GM10248 (cell line): ENCODE measurements around the gene TRIM47.

Experiments
- CTCF ChIA-PET: fragments of 300-600 bp; sonication (Branson Sonifier 250); formaldehyde crosslinking; extraction: SDS; loops from one replicate; lab custom pipeline; 2021; ENCODE audit warnings: antibody characterized with exemption; lab: Yijun Ruan, JAX
- POLR2A ChIA-PET: fragments of 350-650 bp; sonication (Branson Sonifier 250); formaldehyde crosslinking; extraction: SDS; loops from one replicate; lab custom pipeline; 2020; ENCODE audit warnings: antibody characterized with exemption; lab: Yijun Ruan, JAX
- DNase-seq: peaks from one replicate; pipeline ENCODE4 v3.0.0; 2012; ENCODE audit errors: extremely low spot score
- TF ChIP-seq, protein P1 (sequence below): IDR thresholded peaks from 2 replicates; pipeline ENCODE4 v1.5.1; 2012; ENCODE audit warnings: mild to moderate bottlenecking, low read depth; ENCODE audit errors: extremely low read depth, missing control alignments, control extremely low read depth

TRIM47 gene

DNA sequence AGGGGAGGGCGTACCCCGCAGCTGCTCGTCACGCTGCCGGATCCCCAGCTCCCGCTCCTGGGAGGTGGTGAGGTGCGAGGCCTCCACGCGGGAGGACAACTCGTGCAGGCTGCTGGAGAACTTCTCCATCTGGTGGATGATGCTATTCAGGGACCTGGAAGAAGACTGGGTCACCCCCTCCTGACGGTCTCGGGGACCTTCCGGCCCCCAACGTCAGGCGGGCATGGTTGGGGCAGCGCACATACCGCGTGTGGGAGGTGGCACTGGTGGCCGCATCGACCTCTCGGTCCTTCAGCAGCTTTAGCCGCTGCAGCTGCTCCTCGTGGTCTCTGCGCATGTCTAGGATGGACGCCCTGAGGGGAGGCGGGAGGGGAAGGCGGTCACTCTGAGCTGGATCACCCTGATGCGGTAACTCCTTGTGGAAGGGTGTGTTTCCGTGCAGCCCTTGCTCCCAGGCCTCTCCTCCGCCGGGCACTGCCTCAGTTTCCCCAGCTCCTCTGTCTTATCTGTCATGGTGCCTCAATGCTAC lies 39.6 kb upstream of the TRIM47 start:
- DNase-seq: no peak
- ChIA-PET CTCF (interaction anchor here (2.0 to 5.0 kb wide), 3 partner anchors 9 to 96 kb away, joined by 6 to 27 read pairs (median 10); partner anchors contain the start of gene MRPL38), POLR2A (no interaction called here)
- TF ChIP-seq, protein P1, sequence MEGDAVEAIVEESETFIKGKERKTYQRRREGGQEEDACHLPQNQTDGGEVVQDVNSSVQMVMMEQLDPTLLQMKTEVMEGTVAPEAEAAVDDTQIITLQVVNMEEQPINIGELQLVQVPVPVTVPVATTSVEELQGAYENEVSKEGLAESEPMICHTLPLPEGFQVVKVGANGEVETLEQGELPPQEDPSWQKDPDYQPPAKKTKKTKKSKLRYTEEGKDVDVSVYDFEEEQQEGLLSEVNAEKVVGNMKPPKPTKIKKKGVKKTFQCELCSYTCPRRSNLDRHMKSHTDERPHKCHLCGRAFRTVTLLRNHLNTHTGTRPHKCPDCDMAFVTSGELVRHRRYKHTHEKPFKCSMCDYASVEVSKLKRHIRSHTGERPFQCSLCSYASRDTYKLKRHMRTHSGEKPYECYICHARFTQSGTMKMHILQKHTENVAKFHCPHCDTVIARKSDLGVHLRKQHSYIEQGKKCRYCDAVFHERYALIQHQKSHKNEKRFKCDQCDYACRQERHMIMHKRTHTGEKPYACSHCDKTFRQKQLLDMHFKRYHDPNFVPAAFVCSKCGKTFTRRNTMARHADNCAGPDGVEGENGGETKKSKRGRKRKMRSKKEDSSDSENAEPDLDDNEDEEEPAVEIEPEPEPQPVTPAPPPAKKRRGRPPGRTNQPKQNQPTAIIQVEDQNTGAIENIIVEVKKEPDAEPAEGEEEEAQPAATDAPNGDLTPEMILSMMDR: no peak

DNA sequence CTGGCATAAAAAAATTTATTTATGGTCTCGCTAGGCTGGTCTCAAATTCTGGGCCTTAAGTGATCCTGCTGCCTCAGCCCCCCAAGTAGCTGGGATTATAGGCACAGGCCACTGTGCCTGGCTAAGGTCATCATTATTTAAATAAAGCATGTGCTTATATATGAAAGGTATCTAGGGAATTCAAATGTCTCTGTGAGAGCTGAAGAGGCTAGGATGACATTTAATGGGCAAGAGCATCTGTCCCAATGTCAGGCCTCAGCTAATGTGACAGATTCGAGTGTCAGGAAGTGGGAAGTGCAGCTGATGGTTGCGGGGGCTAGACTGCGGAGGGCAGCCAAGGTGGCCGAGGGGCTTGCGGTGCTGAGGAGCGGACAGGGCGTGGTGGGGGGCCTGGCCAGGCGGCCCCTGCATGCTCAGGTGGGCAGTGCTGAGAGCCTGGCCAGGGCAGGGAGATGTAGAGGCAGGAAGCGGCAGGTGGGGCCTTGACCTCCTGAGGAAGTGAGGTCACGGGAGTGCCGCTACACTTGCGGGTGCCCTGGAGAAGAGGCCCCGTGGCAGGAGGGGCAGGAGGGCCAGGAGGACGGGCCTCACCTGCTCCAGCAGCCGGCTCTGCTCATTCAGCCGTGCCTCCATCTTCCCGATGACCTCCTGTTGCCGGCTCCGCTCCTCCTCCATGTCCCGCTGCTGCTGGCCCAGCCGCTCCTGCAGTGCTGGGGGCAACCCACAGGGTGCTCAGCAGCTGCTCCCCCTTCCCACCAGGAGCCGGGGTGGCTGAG lies 38.9 kb upstream of the TRIM47 start:
- TF ChIP-seq, protein P1: no peak
- ChIA-PET CTCF (interaction anchor here (2.0 to 5.0 kb wide), 3 partner anchors 10 to 97 kb away, joined by 6 to 27 read pairs (median 10); partner anchors contain the start of gene MRPL38), POLR2A (no interaction called here)
- DNase-seq: no peak

DNA sequence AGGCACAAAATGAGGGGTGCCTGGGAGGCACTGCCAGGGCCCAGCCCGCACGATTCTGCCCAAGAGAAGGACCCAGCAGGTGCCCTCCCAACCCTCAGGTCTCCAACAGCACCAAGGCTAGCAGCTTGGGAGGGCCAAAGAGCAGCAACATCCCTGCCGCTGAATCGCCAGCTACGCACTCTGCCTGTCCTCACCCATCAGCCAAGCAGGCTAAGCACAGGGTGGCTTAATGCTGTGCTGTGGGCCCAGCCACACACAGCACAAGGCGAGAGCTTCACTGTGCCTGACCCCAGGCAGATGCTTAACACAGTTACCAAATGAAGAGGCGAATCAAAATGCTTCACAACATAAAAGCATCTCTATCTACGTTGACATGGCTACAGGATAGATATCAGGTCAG lies 36.9 kb upstream of the TRIM47 start:
- DNase-seq: no peak
- TF ChIP-seq, protein P1: no peak
- ChIA-PET POLR2A (interaction anchor here (0.6 kb wide), 1 partner anchor 65 kb away, joined by 7 read pairs; no protein-coding TSS in a partner anchor), CTCF (interaction anchor here (1.0 to 5.0 kb wide), 4 partner anchors 10 to 364 kb away, joined by 4 to 27 read pairs (median 7); no protein-coding TSS in a partner anchor)

DNA sequence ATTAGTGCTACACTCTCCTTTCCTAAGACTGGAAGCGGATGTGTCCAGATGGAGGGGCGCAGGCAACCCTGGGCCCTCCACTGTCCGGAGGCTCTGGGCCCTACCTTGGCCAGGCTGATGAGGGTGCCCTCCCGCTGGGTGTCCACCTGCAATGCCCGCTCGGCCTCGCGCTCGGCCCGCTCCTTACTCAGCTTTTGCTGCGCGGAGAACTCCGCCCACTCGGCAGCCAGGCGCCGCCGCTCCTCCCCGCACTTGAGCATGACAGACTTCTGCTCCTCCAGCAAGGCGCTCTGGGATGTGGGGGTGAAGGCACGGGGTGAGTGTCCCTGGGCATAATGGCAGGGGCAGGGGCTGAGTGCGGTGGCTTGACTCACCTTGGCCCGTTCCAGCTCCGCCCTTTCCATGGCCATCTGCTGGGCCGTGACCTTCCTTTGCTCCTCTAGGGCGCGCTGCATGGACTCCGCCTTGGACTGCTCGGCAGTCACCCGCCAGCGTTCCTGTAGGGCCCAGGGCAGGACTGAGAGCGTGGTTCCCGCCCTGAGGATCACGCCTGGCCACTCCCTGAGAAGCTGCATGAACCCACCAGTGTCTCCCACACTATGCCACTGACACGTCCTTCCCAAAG lies 36.4 kb upstream of the TRIM47 start:
- TF ChIP-seq, protein P1: no peak
- ChIA-PET POLR2A (interaction anchor here (0.9 kb wide), 1 partner anchor 60 kb away, joined by 7 read pairs; the partner anchor contains the start of gene WBP2), CTCF (interaction anchor here (1.3 to 5.0 kb wide), 3 partner anchors 9 to 91 kb away, joined by 4 to 27 read pairs (median 10); no protein-coding TSS in a partner anchor)
- no peak for DNase-seq

DNA sequence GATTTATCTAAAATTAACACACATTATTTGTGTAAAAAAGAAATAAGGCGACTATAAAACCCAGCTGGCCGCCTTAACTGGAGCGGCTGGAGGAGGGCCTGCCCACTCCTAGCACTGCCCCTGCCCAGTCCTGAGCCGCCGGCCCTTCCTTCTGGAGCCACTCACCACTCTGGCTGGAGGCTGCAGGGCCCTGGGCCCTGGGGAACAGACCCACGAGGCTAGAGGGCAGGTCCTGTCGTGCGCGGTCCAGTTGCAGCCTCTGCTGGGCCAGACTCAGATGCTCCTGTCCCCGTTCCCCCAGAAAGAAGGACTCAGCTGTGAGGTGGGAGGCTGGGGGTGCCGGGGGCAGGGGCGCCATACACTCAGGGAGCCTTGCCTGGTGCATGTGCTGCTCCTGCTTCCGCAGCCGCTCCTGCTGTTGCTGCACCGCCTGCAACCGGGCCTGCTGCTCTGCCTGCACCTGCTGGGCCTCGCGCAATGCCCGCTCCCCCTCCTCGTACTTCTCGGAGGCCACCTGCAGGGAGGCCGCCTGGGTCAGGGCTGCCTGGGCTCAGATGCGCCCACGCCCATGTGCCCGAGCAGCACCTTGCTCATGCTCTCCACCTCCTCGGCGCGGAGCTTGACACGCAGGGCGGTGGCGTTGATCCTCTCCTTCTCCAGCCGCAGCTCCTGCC lies 35.3 kb upstream of the TRIM47 start:
- ChIA-PET POLR2A (interaction anchor here (0.9 kb wide), 1 partner anchor 58 kb away, joined by 7 read pairs; the partner anchor contains the start of gene WBP2), CTCF (interaction anchor here (12.4 kb wide), 1 partner anchor 93 kb away, joined by 239 read pairs; the partner anchor contains the start of gene CDK3)
- TF ChIP-seq, protein P1: no peak
- no peak for DNase-seq

DNA sequence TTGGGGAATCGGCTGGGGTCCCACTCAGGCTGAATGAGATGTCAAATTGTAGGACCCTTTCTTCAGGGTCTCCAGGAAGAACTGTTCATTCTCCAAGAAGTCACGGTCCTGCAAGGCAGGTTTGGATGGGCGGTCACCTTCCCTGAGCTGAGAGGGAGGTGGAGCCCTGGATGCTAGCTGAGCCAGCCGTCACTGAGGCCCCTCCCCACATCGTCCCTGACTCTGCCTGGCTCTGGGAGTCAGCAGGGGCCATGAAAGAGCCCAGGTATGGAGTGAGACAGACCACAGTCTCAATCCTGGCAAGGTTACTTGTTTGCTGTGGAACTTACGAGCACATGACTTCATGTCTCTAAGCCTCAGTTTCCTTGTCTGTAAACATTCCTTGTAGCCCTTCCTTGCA lies 32.3 kb upstream of the TRIM47 start:
- CTCF ChIA-PET: interaction anchor here (1.0 to 12.4 kb wide), 6 partner anchors 9 to 388 kb away, joined by 3 to 239 read pairs (median 6); partner anchors contain the start of genes CDK3 and TRIM65
- TF ChIP-seq, protein P1: no peak
- DNase-seq: no peak
- POLR2A ChIA-PET: interaction anchor here (0.7 kb wide), 1 partner anchor 98 kb away, joined by 3 read pairs; no protein-coding TSS in a partner anchor
